Neutrophil (primary cell): Measurements from ENCODE around the gene NFE2L3.
A peak's percentile ranks its signal among the peaks of the same experiment; 100 is the strongest.
"Not testable (repeated sequence)": the region's sequence is repeated elsewhere in the genome, so short reads cannot be mapped to it uniquely, and the experiment has no call there.

ENCODE experiments used
- H3K27ac ChIP-seq: fragments of 200-600 bp; sonication (generic); 2 replicates; pipeline ENCODE4 v1.5.1; 2016; ENCODE audit warnings: mild to moderate bottlenecking, moderate library complexity
- H3K27me3 ChIP-seq: fragments of 200-600 bp; sonication (generic); 2 replicates; pipeline ENCODE4 v1.6.0; 2016; ENCODE audit warnings: mild to moderate bottlenecking
- H3K36me3 ChIP-seq: fragments of 200-600 bp; sonication (generic); 2 replicates; pipeline ENCODE4 v1.5.1; 2017
- H3K4me1 ChIP-seq, 2 experiments: fragments of 200-600 bp in 1 of 2; sonication (generic) in 1 of 2; 1 replicate in 1 of 2; 2 replicates in 1 of 2; pipeline versions ENCODE4 v1.5.1 to v1.6.1; 2013 to 2016; ENCODE audit warnings: low read depth in 1 of 2, low read length in 1 of 2, mild to moderate bottlenecking in 1 of 2, moderate library complexity in 1 of 2; ENCODE audit not compliant: control insufficient read depth in 1 of 2, insufficient read depth in 1 of 2
- H3K4me3 ChIP-seq, 2 experiments: fragments of 200-600 bp in 1 of 2; sonication (generic) in 1 of 2; 1 replicate in 1 of 2; 2 replicates in 1 of 2; pipeline ENCODE4 v1.5.1; 2013 to 2016; ENCODE audit warnings: low read depth in 1 of 2, low read length in 1 of 2, mild to moderate bottlenecking in 1 of 2, moderate library complexity in 1 of 2
- H3K9me3 ChIP-seq: fragments of 200-600 bp; sonication (generic); 2 replicates; pipeline ENCODE4 v1.5.1; 2016
- TF ChIP-seq, protein P1 (sequence below): fragments of 200-600 bp; sonication (generic); IDR thresholded peaks from 2 replicates; pipeline ENCODE4 v1.5.1; 2016; ENCODE audit warnings: antibody characterized with exemption

The NFE2L3 gene

DNA sequence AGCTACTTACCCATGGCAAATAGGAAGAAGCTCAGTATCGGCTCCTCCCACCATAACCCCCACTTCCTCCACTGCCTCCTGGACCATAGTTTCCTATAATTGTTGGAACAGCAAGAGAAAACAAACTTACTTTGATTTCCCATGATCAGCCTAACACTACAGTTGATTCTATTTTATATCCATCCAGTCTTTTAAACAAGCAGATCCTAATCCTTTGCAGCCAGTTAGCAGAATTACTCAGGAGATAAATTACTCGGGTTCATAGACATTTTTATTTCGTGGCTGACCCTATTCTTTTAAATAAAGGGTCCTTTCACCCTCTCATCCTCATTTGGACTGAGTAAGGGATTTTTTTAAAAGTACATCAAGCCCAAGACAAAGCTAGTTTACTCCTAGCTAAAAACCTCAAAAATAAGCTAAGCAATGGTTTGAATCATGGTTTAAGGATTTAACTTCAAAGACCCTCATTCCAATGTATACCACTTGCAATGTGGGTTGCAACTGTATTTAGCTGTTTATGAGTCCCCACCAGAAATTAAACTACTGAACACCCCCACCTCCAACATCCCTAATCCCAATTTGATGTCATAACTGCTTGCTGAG, 40.6 kb downstream of the NFE2L3 start:
- Histone ChIP-seq H3K27me3 (no peaks in the 10 kb centered on the region), H3K27ac (peak overlapping the region; percentile 18), H3K4me3 (no peak overlapping the region), H3K9me3 (no peaks in the 10 kb centered on the region), H3K4me1 (peaks cover 25 to 33% of the 10 kb centered on the region in 2 experiments), H3K36me3 (peaks cover 98% of the 10 kb centered on the region)
- TF ChIP-seq, protein P1, sequence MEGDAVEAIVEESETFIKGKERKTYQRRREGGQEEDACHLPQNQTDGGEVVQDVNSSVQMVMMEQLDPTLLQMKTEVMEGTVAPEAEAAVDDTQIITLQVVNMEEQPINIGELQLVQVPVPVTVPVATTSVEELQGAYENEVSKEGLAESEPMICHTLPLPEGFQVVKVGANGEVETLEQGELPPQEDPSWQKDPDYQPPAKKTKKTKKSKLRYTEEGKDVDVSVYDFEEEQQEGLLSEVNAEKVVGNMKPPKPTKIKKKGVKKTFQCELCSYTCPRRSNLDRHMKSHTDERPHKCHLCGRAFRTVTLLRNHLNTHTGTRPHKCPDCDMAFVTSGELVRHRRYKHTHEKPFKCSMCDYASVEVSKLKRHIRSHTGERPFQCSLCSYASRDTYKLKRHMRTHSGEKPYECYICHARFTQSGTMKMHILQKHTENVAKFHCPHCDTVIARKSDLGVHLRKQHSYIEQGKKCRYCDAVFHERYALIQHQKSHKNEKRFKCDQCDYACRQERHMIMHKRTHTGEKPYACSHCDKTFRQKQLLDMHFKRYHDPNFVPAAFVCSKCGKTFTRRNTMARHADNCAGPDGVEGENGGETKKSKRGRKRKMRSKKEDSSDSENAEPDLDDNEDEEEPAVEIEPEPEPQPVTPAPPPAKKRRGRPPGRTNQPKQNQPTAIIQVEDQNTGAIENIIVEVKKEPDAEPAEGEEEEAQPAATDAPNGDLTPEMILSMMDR: no peak

DNA sequence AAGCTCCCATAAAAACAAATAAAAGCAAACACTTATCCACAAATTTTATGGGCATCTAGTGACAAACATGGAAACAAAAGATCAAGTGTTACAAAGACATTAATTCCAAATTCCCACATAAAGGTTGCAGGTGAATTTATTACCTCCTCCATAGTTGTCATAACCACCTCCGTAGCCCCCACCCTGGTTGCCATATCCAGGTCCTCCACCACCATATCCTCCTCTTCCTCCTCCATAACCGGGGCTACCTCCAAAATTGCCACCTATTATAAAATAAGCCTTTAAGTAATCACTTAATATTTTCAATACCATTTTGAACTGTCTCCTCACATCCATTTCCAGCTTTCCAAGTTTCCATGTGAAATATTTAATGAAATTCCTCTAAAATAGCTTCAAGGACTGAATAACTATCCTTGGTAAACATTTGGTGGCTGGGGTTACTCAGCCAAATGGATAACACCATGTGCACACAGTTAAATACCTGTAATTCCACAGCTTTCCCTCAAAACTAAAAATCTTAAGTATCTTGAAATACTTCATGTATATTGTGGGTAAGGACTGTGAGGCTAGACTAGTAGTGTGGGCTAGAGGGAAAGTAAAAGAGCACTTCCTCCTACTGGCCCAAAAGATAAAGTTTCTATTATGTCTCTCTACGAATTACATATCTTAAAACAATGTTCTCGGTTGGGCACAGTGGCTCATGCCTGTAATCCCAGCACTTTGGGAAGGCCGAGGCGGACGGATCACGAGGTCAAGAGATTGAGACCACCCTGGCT, 41.6 kb downstream of the NFE2L3 start:
- H3K27me3 ChIP-seq: no peaks in the 10 kb centered on the region
- H3K4me1 ChIP-seq: peaks cover 36 to 43% of the 10 kb centered on the region in 2 experiments
- no peaks in the 10 kb centered on the region for H3K9me3 ChIP-seq
- TF ChIP-seq, protein P1: no peak
- peaks cover 88% of the 10 kb centered on the region for H3K36me3 ChIP-seq
- no peak overlapping the region for H3K4me3 ChIP-seq
- H3K27ac ChIP-seq: peak overlapping the region; percentile 48

DNA sequence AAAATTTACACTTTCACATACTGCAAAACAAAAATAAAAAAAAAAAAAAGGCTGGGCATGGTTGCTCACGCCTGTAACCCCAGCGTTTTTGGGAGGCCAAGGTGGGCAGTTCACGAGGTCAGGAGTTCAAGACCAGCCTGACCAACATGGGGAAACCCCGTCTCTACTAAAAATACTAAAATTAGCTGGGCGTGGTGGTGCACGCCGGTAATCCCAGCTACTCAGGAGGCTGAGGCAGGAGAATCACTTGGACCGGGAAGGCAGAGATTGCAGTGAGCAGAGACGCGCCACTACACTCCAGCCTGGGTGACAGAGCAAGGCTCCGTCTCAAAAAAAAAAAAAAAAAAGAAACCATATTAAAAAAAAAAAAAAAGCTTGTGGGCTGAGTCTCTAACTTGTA, 42.8 kb downstream of the NFE2L3 start:
- peaks cover 45 to 47% of the 10 kb centered on the region in 2 experiments for H3K4me1 ChIP-seq
- H3K27me3 ChIP-seq, H3K27ac ChIP-seq, H3K9me3 ChIP-seq, H3K4me3 ChIP-seq: not testable (repeated sequence)
- H3K36me3 ChIP-seq: peaks cover 77% of the 10 kb centered on the region

DNA sequence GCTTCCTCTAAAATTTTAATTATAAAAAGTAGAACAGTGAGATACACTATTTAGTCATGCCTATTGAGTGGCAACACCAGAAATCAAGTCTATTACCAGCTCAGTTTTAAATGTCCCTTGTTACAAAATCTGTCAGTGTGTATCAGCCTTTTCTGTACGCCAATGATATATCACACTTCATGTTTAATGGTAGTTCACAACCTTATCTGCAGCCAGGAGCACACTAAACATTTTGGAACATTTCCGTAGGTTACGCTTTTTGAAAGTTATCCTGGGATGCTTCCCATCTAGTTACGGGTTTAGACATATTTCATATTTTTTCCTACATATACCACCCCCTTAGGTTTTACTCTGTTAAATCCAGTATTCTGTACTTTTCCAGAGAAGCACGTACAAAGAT, 43.2 kb downstream of the NFE2L3 start:
- H3K4me3 ChIP-seq: no peak overlapping the region
- H3K27ac ChIP-seq: peak overlapping the region; percentile 98
- peaks cover 72% of the 10 kb centered on the region for H3K36me3 ChIP-seq
- peaks cover 45 to 47% of the 10 kb centered on the region in 2 experiments for H3K4me1 ChIP-seq
- TF ChIP-seq, protein P1: no peak
- H3K27me3 ChIP-seq: no peaks in the 10 kb centered on the region
- no peaks in the 10 kb centered on the region for H3K9me3 ChIP-seq

DNA sequence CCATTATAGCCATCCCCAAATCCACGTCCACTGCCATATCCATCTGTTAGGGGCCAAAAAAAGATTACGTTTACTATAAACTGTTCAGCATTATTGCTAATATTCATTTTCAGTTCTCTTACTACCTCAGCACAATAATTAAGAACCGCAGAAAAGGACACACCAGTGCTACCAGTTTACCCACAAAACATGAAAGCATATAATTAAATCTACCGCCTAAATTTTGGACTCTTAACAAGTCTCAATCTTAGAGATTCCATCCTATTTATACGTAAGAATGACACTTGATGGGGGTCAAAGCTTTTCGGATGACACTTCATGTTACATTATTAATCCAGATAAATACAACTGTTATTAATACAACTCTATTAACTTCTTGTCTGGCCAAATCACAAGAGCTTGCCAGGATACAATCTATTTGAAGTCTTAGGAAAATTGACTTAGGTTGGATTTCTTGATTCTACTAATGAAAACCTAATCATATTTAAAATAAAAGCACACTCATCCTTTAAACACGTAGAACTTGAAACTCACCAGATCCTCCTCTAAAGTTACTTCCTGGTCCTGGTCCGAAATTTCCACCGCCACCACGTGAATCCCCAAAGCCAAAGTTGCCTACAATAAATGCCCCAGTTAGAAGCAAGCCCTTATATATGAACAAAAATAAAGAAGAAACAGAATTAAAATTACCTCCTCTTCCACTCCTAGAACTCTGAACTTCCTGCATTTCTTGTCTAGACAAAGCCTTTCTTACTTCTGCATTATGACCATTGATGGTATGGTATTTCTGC, 44.1 kb downstream of the NFE2L3 start:
- TF ChIP-seq, protein P1: no peak
- Histone ChIP-seq H3K4me3 (no peak overlapping the region), H3K36me3 (peaks cover 64% of the 10 kb centered on the region), H3K27me3 (no peaks in the 10 kb centered on the region), H3K4me1 (peaks cover 45 to 47% of the 10 kb centered on the region in 2 experiments), H3K9me3 (no peaks in the 10 kb centered on the region), H3K27ac (peak overlapping the region; percentile 98)
